HG02884 (cell line): Measurements from ENCODE around the gene SYT8.

Source experiments
- ATAC-seq: cut with Tn5 transposase; IDR thresholded peaks from one replicate; pipeline ENCODE4 v1.9.1; 2021; ENCODE audit warnings: mild to moderate bottlenecking, moderate library complexity; ENCODE audit not compliant: unreplicated experiment

SYT8 gene

DNA sequence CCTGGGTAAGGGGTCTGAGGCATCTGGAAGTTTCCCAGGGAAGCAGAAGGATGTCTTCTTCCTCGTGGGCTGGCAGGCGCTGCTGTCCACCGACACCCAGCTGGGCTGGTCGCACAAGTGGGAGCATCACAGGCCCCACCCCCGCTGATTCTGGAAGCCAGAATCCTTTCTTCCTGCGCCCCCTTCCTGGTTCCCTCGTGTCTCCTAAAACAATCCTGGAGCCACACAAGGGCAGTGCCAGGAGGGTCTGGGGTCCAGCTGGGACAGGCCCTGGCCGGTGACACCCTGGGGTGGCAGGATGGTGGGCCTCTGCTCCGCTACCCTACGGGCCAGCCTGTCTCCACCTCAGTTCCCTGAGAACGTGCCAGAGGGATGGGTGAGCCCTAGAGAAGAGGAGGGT is 22.3 kb downstream of the SYT8 start:
- no peak for ATAC-seq

DNA sequence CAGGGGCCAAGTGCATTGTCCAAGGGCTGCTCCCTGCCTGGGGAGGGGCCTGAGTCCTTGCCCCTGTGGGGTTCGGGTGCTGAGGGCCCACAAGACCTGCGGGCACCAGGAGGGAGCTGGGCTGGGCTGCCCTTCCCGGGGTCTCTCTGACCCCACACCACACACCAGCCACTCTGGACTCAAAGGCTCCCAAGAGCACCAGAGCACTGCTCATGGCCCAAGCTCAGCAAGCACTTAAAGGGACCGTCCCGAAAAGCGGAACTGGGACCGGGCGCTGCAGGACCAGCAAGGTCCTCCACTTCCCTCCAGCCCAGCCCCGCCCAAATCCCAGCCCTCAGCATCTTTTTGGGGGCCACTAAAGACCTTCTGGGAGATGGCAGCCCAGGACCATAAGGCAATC is 23.4 kb downstream of the SYT8 start:
- ATAC-seq = no peak

GRCh38 chr11:1858576-1858975 is 23.8 kb downstream of the SYT8 start:
- no peak for ATAC-seq

DNA sequence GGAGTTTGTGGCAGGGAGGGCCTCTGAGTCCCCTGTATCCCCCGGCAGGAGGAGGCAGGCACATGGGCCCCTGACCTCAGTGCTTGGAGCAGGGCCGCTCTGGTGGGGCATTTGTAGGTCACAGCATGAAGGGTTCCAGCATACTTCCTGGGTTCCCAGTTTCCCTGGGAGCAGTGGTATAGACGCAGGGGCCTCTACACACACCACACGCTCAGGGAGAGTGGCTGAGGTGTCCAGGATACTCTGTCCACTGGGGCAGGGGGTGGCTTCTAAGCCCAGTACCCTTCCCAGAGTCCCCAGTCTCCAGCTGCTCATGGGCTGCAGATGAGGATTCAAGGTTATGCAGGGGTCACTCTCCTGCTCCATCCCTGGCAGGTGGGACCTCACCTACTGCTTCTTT is 24.2 kb downstream of the SYT8 start:
- no peak for ATAC-seq

GRCh38 chr11:1860108-1860507 is 25.3 kb downstream of the SYT8 start:
- no peak for ATAC-seq

GRCh38 chr11:1861435-1862411 is 26.9 kb downstream of the SYT8 start:
- ATAC-seq = no peak

- ATAC-seq = no peak
Observed at GRCh38 chr11:1862588-1863351, 28.0 kb downstream of the SYT8 start.

DNA sequence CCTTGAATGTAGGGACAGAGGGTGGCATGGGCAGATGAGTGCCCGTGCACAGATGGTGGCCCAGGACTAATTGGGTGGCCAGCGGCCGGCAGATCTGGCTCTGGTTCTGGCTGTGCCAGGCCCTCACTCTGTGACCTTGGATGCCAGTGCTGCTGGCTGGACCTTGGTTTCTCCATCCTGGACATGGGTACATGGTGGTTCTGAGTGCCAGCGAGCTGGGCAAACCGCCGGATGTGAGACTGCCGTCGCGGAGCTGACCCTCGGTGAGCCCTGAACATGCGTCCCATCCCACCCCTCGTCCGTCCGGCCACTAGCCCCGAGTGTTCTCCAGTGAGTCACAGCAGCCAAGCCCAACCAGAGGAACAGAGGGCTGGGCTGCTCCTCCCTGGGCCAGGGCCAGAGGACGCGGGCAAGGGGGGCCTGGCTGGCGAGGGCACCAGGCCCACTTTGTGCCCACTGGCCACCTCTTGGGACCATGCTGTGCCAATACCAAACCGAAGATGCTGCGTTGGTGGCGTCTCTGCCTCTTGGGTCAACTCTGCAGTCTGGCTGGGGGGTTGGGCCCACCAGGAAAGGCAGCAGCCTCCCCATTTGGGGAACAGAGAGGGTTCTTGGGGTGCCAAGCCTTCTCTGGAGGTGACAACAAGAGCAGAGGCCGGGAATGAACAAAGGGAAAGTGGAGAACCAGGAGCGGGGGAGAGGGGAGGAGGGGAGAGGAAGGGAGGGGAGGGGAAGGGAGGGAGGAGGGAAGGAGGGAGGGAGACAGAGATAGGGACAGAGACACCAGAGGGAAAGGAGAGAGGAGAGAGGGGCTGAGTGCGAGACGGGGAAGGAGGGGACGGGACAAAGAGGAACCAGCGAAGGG is 28.8 kb downstream of the SYT8 start:
- no peak for ATAC-seq

GRCh38 chr11:1864231-1864630 is 29.4 kb downstream of the SYT8 start:
- no peak for ATAC-seq

GRCh38 chr11:1864831-1865665 is 30.3 kb downstream of the SYT8 start:
- no peak for ATAC-seq

DNA sequence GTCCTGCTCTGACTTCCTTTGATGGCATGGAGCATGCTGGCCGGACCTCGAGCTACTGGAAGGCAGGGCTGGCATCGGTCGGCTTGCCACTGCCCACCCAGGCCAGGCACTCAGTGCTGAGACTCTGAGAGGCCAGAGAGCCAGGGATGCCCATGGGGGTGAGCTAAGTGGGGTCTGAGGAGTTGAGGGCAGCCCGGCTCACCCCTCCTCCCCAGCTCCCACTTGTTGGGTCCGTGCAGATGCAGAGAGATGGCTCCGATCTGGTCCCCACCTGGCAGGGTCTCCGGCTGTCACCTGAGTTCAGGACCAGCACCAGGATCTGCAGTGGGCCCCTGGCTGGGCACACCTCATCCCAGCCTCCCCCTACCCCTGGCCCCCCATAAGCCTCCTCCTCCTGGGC is 31.4 kb downstream of the SYT8 start:
- ATAC-seq = no peak

DNA sequence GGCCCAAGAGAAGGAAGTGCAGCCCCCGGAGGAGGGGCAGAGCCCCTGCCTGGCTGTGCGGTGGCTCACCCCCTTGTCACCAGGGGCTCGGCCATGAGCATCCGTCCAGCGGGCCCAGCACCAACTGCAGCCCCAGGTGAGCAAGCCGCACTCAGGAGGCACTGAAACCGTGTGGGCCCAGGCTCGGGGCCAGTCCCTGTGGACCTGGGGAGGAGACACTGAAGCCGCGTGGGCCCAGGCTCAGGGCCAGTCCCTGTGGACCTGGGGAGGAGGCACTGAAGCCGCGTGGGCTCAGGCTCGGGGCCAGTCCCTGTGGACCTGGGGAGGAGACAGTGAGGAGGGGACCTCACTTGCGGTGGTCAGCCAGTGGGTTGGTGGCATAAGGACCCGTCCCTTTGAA is 32.0 kb downstream of the SYT8 start:
- ATAC-seq = no peak

DNA sequence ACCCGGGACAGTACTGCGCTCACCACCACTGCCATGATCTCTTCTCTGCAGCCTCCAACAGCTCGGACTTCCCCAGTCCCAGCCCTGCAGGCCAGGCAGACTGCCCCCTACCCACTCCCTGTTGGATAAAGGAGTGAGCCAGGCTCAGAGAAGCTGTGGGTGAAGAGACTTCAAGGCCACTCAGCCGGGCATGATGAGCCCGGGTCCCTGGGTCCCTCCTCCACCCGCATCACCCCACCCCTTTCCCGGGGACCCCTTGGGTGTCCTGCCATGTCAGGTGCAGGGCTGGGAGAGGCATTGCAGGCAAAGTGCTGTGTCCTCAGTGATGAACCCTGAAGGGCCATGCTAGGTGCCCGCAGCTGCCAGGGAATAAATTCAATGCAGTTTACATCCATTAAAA is 32.6 kb downstream of the SYT8 start:
- no peak for ATAC-seq

DNA sequence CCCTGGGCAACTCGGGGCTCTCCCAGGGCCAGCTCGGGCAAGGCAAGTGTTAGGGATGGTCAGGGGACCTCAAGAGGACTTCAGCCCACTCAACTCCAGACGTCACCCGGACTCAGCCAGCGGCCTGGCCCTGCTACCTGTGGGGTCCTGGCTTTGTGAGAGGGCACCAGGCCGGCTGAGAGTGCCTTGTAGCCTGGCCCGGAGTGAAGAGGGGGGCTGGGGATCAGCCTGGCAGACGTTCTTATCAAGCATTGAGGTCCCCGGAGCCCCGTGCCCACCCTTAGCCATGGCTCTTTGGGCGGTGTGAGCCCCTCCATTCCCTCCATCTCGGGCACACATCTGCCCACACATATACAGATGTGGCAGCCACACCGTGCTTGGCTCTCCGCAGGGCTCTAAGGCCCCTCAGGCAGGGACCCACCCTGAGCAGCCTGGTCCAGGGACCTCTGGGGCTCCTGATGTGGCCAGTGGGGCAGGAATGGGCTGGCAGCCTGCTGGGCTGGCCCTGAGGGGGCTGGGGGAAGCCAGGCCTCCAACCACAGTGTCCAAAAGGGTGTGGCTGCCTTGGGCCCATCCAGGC is 33.4 kb downstream of the SYT8 start:
- ATAC-seq = no peak

DNA sequence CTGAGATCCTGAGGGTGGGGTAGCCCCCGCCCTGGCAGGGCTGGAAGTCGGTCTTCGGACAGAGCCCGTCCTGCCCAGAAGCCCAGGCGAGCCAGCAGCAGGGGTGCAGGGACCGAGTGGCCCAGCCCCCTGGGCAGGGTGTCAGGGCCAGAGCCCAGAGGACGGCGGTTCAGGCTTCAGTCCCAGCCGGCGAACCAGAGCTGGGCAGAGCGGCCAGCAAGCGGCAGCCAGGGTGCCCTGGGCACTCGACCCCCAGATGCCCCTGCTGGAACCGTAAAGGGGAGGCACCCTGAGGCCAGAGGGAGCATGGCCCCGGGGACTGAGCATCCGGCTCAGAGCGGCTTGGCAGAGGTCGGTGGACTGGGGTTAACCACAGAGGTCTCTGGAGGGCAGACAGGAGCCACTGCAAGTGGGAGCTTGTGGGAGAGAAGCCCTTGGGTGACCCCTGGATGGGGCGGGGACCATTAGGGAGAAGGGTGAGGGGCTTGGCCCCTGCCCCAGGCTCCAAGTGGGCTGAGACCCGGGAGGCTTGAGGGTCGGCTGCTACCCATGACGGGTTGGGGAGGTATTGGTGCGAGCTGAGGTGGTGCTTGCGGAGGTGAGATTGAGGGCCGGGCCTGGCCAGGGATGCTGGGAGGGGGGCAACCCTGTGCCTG is 34.0 kb downstream of the SYT8 start:
- ATAC-seq = no peak

GRCh38 chr11:1869427-1870325 is 34.9 kb downstream of the SYT8 start:
- no peak for ATAC-seq

DNA sequence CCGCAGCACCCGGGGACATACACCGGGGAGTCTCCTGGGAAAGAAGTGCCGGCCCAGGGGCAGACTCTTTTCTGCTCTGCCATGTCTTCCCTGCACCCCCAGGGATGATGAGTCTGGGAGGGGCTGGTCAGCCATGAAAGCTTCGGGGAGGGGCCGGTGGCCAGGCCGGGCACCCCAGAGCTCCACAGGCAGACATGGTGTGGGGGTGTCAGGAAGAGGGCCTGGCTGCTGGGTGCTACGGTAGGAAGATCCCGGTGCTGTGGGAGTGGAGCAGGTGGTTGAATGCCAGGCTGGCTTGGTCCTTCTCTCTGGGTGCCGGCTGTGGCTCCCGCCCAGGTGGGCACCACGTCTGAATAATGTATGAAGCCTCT is 35.5 kb downstream of the SYT8 start:
- no peak for ATAC-seq

- ATAC-seq = no peak
Observed at GRCh38 chr11:1870721-1871466, 36.1 kb downstream of the SYT8 start.
